Keratinocyte (primary cell): ENCODE results near the gene EME2. TPM values are rescaled to one million over a fixed set of nuclear protein-coding genes. Genes with fewer than 3 reads are reported as not detected.

Source experiments
- DNase-seq: peaks from one replicate; pipeline ENCODE4 v3.0.0-alpha.2; 2011; ENCODE audit warnings: low read depth, missing footprints, low spot score
- FAIRE-seq: peaks from 2 replicates; lab custom pipeline; 2011; peaks lifted over from hg19 to GRCh38; lab: Jason Lieb, UNC
- H2AFZ ChIP-seq: 2 replicates; pipeline ENCODE4 v1.6.0; 2012; ENCODE audit warnings: low read length, control low read depth, inconsistent platforms; ENCODE audit not compliant: control insufficient read depth
- H3K27ac ChIP-seq: 2 replicates; pipeline ENCODE4 v1.5.1; 2011; ENCODE audit warnings: low read length; ENCODE audit not compliant: control insufficient read depth, insufficient read depth
- H3K27me3 ChIP-seq: 3 replicates; pipeline ENCODE4 v1.6.0; 2011; ENCODE audit warnings: low read length; ENCODE audit not compliant: control insufficient read depth, insufficient read depth; ENCODE audit errors: extremely low read depth
- H3K36me3 ChIP-seq, 2 experiments: 2 replicates in 1 of 2; 3 replicates in 1 of 2; pipeline ENCODE4 v1.5.1; 2011; ENCODE audit warnings: low read length in 2 of 2, mild to moderate bottlenecking in 1 of 2; ENCODE audit not compliant: control insufficient read depth in 2 of 2, insufficient read depth in 2 of 2; ENCODE audit errors: extremely low read depth in 1 of 2
- H3K4me1 ChIP-seq: 3 replicates; pipeline ENCODE4 v1.5.1; 2011; ENCODE audit warnings: low read length; ENCODE audit not compliant: control insufficient read depth, insufficient read depth; ENCODE audit errors: extremely low read depth
- H3K4me2 ChIP-seq: 3 replicates; pipeline ENCODE4 v1.6.0; 2011; ENCODE audit warnings: low read depth, low read length; ENCODE audit not compliant: control insufficient read depth, insufficient read depth; ENCODE audit errors: extremely low read depth
- H3K4me3 ChIP-seq, 3 experiments: fragments of 200-600 bp in 1 of 3; sonication (generic) in 1 of 3; 2 replicates in 2 of 3; 3 replicates in 1 of 3; pipeline ENCODE4 v1.5.1; 2011 to 2016; ENCODE audit warnings: low read length in 3 of 3, mild to moderate bottlenecking in 3 of 3, control low read depth in 2 of 3, inconsistent platforms in 1 of 3, low read depth in 1 of 3, mixed read lengths in 1 of 3, mixed run types in 1 of 3, moderate library complexity in 1 of 3; ENCODE audit not compliant: control insufficient read depth in 2 of 3, insufficient read depth in 2 of 3; ENCODE audit errors: extremely low read depth in 1 of 3
- H3K79me2 ChIP-seq: 2 replicates; pipeline ENCODE4 v1.6.0; 2012; ENCODE audit warnings: low read length; ENCODE audit not compliant: control insufficient read depth, insufficient read depth
- H3K9ac ChIP-seq: 3 replicates; pipeline ENCODE4 v1.6.0; 2011; ENCODE audit warnings: low read length; ENCODE audit not compliant: control insufficient read depth, insufficient read depth; ENCODE audit errors: extremely low read depth
- H3K9me1 ChIP-seq: 3 replicates; pipeline ENCODE4 v1.6.0; 2011; ENCODE audit warnings: low read length; ENCODE audit not compliant: control insufficient read depth, insufficient read depth; ENCODE audit errors: extremely low read depth
- H3K9me3 ChIP-seq: 2 replicates; pipeline ENCODE4 v1.5.1; 2012; ENCODE audit warnings: low read depth, low read length; ENCODE audit not compliant: control insufficient read depth
- H4K20me1 ChIP-seq: 3 replicates; pipeline ENCODE4 v1.6.0; 2011; ENCODE audit warnings: low read length; ENCODE audit not compliant: control insufficient read depth, insufficient read depth; ENCODE audit errors: extremely low read depth
- CTCF ChIP-seq, 3 experiments: IDR thresholded peaks in 1 of 3; conservative IDR thresholded peaks in 1 of 3; optimal IDR thresholded peaks in 1 of 3; 2 replicates in 2 of 3; 3 replicates in 1 of 3; pipeline versions ENCODE3 to v1.5.1; 2011; ENCODE audit warnings: low read length in 3 of 3, mild to moderate bottlenecking in 3 of 3, moderate library complexity in 2 of 3, control low read depth in 1 of 3, inconsistent platforms in 1 of 3; ENCODE audit not compliant: insufficient read depth in 2 of 3; ENCODE audit errors: extremely low read depth in 1 of 3
- EZH2 ChIP-seq: IDR thresholded peaks from one replicate; pipeline ENCODE4 v1.6.1; 2012; ENCODE audit warnings: inconsistent platforms, mild to moderate bottlenecking, low read length, moderate library complexity
- dilution Hi-C: fragments of 300-500 bp; cut with MboI; formaldehyde crosslinking; loops from one replicate; pipeline ENCODE4 v1.7.0; 2020; ENCODE audit warnings: low sequenced_read_pairs; ENCODE audit not compliant: extremely low pct_ligation_motif_present
- polyA plus RNA-seq, 5 experiments: library from polyadenylated mRNA; depleted of rRNA in 3 of 5; stranded (reverse) in 3 of 5; stranded (forward) in 1 of 5; unstranded in 1 of 5; fragments of >200 nt; gene quantifications; 1 replicate in 1 of 5; 2 replicates in 3 of 5; 3 replicates in 1 of 5; pipeline versions ENCODE4 v1.2.1 to v1.2.3, GENCODE V29; 2011 to 2012; ENCODE audit warnings: missing spikeins in 2 of 5, low read depth in 1 of 5, low replicate concordance in 1 of 5

EME2 gene
- polyA plus RNA-seq, 1 donor (not counting 4 experiments of a cell fraction or from before 2014, with no cell fraction given), result 6.3 TPM

- TF ChIP-seq CTCF (optimal IDR thresholded peaks at IDR 0.05 in 1 of 3, IDR thresholded peaks at IDR 0.05 in 1 of 3, conservative IDR thresholded peaks at IDR 0.05 in 1 of 3; ENCODE audit: extremely low read depth in 1 of 3, insufficient read depth in 2 of 3, low read length in 3 of 3), result no peak
- TF ChIP-seq EZH2, result no peak
- no peaks in the 10 kb centered on the region for H3K79me2 ChIP-seq
- no peak overlapping the region for H3K4me2 ChIP-seq
- H3K4me1 ChIP-seq, result no peaks in the 10 kb centered on the region
- no peak overlapping the region for H3K9ac ChIP-seq
- H4K20me1 ChIP-seq, result no peaks in the 10 kb centered on the region
- no peaks in the 10 kb centered on the region for H3K27me3 ChIP-seq
- DNase-seq, result no peak
- H2AFZ ChIP-seq, result no peak overlapping the region
- H3K36me3 ChIP-seq, result peaks cover 0 to 14% of the 10 kb centered on the region in 2 experiments
- H3K9me1 ChIP-seq, result no peaks in the 10 kb centered on the region
- dilution Hi-C loops, result no loop called here
- no peak overlapping the region for H3K27ac ChIP-seq
- FAIRE-seq, result no peak
- no peaks in the 10 kb centered on the region for H3K9me3 ChIP-seq
- no peak overlapping the region for H3K4me3 ChIP-seq
Measured at GRCh38 chr16:1817276-1817589, 44.6 kb downstream of the EME2 start.

- Histone ChIP-seq H3K9ac (no peak overlapping the region), H3K36me3 (peaks cover 0 to 14% of the 10 kb centered on the region in 2 experiments), H3K9me1 (no peaks in the 10 kb centered on the region), H3K27me3 (no peaks in the 10 kb centered on the region), H3K79me2 (no peaks in the 10 kb centered on the region), H4K20me1 (no peaks in the 10 kb centered on the region), H3K4me3 (no peak overlapping the region), H3K4me1 (no peaks in the 10 kb centered on the region), H3K4me2 (no peak overlapping the region), H3K9me3 (no peaks in the 10 kb centered on the region), H2AFZ (no peak overlapping the region), H3K27ac (no peak overlapping the region)
- dilution Hi-C loops, result no loop called here
- no peak for FAIRE-seq
- no peak for DNase-seq
- no peak for TF ChIP-seq CTCF (optimal IDR thresholded peaks at IDR 0.05 in 1 of 3, IDR thresholded peaks at IDR 0.05 in 1 of 3, conservative IDR thresholded peaks at IDR 0.05 in 1 of 3; ENCODE audit: extremely low read depth in 1 of 3, insufficient read depth in 2 of 3, low read length in 3 of 3)
- no peak for TF ChIP-seq EZH2
Measured at GRCh38 chr16:1817716-1818115, 45.1 kb downstream of the EME2 start.
